Esophagus muscularis mucosa (tissue), 4 donors: ENCODE measurements around the gene ARID3A.

ENCODE experiments used
- EP300 ChIP-seq: sonication (generic); formaldehyde crosslinking; IDR thresholded peaks from one replicate; pipeline ENCODE4 v1.6.1; 2017; ENCODE audit warnings: antibody characterized with exemption
- POLR2A ChIP-seq: fragments of 450-650 bp; IDR thresholded peaks from one replicate; pipeline ENCODE4 v1.6.1; 2017; ENCODE audit warnings: antibody characterized with exemption, moderate library complexity, mild to moderate bottlenecking, low read depth
- POLR2AphosphoS5 ChIP-seq, 2 donors: sonication (generic); formaldehyde crosslinking; IDR thresholded peaks; one replicate each; pipeline ENCODE4 v1.6.1; 2017; ENCODE audit warnings: antibody characterized with exemption in 2 of 2
- TF ChIP-seq, protein P1 (sequence below), 3 experiments: fragments of 200-600 bp in 2 of 3; fragments of 450-650 bp in 1 of 3; sonication (generic) in 2 of 3; IDR thresholded peaks; one replicate each; pipeline ENCODE4 v1.5.1; 2017 to 2019; ENCODE audit warnings: antibody characterized with exemption in 3 of 3, mild to moderate bottlenecking in 2 of 3, moderate library complexity in 1 of 3

DNA sequence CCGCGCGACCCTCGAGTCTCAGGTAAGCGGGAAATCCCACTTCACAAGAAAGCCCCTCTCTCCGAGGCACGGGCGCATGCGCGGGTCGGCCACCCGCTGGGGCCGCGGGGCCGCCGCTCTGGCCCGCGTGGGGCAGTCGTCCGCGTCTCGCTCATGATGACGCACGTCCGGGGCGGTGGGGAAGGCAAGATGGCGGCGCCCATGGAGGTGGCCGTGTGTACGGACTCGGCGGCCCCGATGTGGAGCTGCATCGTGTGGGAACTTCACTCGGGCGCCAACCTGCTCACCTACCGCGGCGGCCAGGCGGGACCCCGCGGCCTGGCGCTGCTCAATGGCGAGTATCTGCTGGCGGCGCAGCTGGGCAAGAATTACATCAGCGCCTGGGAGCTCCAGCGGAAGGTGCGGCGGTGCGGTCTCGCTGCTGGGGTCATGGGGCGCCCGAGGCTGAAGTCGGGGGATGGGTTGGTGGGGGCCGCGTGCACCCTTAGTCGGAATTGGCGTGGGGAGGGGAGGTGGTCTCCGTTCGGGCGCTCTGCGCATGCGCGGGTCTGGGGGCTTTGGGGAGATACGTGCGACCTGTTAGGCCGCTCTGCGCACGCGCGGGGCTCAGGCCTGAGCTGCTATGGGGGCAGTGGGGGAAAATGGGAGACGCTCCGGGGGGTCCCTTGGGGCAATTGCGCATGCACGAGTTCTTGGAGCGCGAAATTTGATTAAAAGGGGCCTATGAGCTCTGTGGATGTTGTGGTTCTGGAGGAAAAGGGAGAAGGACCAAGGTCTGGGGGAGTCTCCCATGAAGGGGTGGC, 58.5 kb downstream of the ARID3A start, which contains the start of gene WDR18:
- no peak for TF ChIP-seq EP300
- TF ChIP-seq, protein P1, sequence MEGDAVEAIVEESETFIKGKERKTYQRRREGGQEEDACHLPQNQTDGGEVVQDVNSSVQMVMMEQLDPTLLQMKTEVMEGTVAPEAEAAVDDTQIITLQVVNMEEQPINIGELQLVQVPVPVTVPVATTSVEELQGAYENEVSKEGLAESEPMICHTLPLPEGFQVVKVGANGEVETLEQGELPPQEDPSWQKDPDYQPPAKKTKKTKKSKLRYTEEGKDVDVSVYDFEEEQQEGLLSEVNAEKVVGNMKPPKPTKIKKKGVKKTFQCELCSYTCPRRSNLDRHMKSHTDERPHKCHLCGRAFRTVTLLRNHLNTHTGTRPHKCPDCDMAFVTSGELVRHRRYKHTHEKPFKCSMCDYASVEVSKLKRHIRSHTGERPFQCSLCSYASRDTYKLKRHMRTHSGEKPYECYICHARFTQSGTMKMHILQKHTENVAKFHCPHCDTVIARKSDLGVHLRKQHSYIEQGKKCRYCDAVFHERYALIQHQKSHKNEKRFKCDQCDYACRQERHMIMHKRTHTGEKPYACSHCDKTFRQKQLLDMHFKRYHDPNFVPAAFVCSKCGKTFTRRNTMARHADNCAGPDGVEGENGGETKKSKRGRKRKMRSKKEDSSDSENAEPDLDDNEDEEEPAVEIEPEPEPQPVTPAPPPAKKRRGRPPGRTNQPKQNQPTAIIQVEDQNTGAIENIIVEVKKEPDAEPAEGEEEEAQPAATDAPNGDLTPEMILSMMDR (IDR thresholded peaks at IDR 0.05): peak in 2 of 3 experiments; percentile 43 to 46
- TF ChIP-seq POLR2A: peak; percentile 35
- TF ChIP-seq POLR2AphosphoS5 (IDR thresholded peaks at IDR 0.05): peak; percentile 90 to 94
